Measurements from ENCODE around the gene MBNL2.

The MBNL2 gene

DNA sequence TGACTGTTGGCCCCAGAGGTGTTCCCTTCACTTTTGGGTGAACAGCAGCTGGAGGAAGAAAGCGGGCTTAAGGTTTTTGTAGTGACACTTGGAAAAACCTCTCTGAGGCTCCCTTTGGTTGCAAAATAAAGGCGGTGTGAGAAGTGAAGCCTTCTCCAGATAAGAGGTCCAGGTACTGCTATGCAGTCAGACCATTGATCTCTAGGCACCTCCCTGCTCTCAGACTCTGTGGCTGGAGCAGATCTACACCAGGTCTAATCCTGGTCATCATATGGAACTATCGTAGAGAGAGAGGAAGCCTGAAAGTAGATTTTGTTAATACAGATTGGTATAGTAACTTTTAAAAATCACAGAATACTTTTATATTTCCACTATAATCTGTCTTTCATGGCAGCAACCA lies 47.5 kb downstream of the MBNL2 start:
- Histone ChIP-seq H3K79me2 (ENCODE audit: insufficient read depth, low read depth) (no peaks in the 10 kb centered on the region), H3K4me3 (IDR thresholded peaks at IDR 0.05; ENCODE audit: insufficient read depth, low read depth, low read length) (no peak overlapping the region), H3K4me2 (no peak overlapping the region), H3K36me3 (ENCODE audit: insufficient read depth) (no peaks in the 10 kb centered on the region), H2AFZ (ENCODE audit: low read depth) (no peak overlapping the region), H4K20me1 (ENCODE audit: insufficient read depth) (no peaks in the 10 kb centered on the region), H3K27ac (no peak overlapping the region), H3K9ac (no peak overlapping the region), H3K27me3 (ENCODE audit: insufficient read depth, low read depth) (no peaks in the 10 kb centered on the region), H3K4me1 (ENCODE audit: low read depth, poor library complexity, severe bottlenecking) (no peaks in the 10 kb centered on the region)
- TF ChIP-seq, protein P1, sequence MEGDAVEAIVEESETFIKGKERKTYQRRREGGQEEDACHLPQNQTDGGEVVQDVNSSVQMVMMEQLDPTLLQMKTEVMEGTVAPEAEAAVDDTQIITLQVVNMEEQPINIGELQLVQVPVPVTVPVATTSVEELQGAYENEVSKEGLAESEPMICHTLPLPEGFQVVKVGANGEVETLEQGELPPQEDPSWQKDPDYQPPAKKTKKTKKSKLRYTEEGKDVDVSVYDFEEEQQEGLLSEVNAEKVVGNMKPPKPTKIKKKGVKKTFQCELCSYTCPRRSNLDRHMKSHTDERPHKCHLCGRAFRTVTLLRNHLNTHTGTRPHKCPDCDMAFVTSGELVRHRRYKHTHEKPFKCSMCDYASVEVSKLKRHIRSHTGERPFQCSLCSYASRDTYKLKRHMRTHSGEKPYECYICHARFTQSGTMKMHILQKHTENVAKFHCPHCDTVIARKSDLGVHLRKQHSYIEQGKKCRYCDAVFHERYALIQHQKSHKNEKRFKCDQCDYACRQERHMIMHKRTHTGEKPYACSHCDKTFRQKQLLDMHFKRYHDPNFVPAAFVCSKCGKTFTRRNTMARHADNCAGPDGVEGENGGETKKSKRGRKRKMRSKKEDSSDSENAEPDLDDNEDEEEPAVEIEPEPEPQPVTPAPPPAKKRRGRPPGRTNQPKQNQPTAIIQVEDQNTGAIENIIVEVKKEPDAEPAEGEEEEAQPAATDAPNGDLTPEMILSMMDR (conservative IDR thresholded peaks at IDR 0.05; ENCODE audit: low read depth, low read length) = no peak

DNA sequence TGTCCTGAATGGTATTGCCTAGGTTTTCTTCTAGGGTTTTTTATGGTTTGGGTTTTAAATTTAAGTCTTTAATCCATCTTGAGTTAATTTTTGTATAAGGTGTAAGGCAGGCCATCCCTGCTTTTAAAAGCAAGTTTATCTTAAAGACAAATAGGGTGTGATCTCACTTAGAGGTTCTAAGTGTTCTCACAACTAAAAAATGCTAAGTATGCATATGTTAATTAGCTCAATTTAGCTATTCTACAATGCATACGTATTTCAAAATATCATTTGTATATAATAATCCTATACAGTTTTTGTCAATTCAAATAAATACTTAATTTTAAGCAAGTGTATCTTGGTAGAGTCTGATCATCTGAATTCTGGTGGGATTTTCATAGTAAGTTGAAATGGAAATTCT lies 50.4 kb downstream of the MBNL2 start:
- Histone ChIP-seq H3K9ac (no peak overlapping the region), H3K36me3 (ENCODE audit: insufficient read depth) (no peaks in the 10 kb centered on the region), H3K4me1 (ENCODE audit: low read depth, poor library complexity, severe bottlenecking) (no peaks in the 10 kb centered on the region), H3K27ac (no peak overlapping the region), H3K27me3 (ENCODE audit: insufficient read depth, low read depth) (no peaks in the 10 kb centered on the region), H2AFZ (ENCODE audit: low read depth) (no peak overlapping the region), H4K20me1 (ENCODE audit: insufficient read depth) (no peaks in the 10 kb centered on the region), H3K4me3 (IDR thresholded peaks at IDR 0.05; ENCODE audit: insufficient read depth, low read depth, low read length) (no peak overlapping the region), H3K79me2 (ENCODE audit: insufficient read depth, low read depth) (no peaks in the 10 kb centered on the region), H3K4me2 (no peak overlapping the region)
- TF ChIP-seq, protein P1 (conservative IDR thresholded peaks at IDR 0.05; ENCODE audit: low read depth, low read length) = no peak

DNA sequence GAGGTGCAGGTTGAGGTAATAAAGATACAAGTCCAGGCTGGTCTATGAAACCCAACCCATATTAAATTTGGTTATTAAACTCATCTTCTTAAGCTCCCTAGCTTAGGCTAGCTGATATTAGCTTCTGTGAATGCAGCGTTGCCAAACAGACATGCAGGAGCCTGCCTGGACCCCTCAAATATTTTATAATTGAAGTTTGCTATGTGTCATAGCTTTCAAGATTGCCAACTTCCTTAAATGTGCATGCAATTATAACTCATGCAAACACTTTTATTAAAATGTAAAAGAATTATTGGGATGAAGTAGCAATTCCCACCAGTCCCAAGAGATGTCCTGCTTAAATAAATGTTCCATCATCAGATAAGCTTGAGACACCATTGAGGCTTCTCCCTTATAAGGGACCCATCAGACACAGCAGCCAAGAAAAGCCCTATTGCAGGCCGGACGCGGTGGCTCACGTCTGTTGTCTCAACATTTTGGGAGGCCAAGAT lies 51.3 kb downstream of the MBNL2 start:
- H2AFZ ChIP-seq (ENCODE audit: low read depth) = no peak overlapping the region
- H3K36me3 ChIP-seq (ENCODE audit: insufficient read depth) = no peaks in the 10 kb centered on the region
- no peaks in the 10 kb centered on the region for H3K27me3 ChIP-seq (ENCODE audit: insufficient read depth, low read depth)
- H4K20me1 ChIP-seq (ENCODE audit: insufficient read depth) = no peaks in the 10 kb centered on the region
- TF ChIP-seq, protein P1 (conservative IDR thresholded peaks at IDR 0.05; ENCODE audit: low read depth, low read length) = no peak
- H3K79me2 ChIP-seq (ENCODE audit: insufficient read depth, low read depth) = no peaks in the 10 kb centered on the region
- no peaks in the 10 kb centered on the region for H3K4me1 ChIP-seq (ENCODE audit: low read depth, poor library complexity, severe bottlenecking)
- no peak overlapping the region for H3K9ac ChIP-seq
- H3K4me2 ChIP-seq = no peak overlapping the region
- no peak overlapping the region for H3K4me3 ChIP-seq (IDR thresholded peaks at IDR 0.05; ENCODE audit: insufficient read depth, low read depth, low read length)
- no peak overlapping the region for H3K27ac ChIP-seq

DNA sequence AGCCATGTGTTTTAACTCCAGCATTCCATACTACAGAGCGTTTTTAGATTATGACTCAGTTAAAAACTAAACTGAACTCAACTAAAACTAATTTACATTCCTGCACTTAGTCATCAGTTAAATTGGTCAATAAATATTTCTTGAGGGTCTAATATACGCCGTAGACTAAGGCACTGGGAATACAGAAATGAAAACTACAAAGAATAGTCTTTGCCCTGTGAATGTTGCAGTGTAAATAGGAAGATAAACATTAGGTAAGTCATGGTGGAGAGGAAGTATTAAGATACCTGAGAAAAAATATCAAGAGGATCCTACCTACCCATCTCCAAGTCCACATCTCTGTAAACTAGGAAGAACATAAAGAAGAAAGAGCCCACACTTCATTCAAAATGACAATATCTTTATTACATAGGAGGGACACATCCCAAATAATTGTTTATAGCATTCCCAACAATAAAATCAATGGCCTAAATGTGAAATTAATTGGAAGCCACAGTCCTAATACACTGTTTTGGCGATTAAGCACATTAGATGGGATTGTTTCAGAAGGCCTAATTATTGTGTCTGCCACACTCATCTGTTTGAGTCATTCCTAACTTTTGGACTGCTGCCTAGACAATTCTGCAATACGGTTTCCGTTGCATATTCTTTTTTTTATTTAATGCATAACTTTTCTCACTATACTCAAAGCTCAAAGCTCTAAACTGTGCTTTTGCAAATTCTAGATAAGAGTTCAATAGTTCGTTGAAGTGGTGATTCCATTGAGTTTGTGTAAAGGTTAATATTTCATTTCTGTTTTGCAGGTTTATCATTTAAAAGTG lies 52.9 kb downstream of the MBNL2 start:
- no peak overlapping the region for H3K4me2 ChIP-seq
- TF ChIP-seq, protein P1 (conservative IDR thresholded peaks at IDR 0.05; ENCODE audit: low read depth, low read length) = no peak

More for the DNA sequence above, 52.9 kb downstream of the MBNL2 start:
- no peak overlapping the region for H3K9ac ChIP-seq
- no peak overlapping the region for H2AFZ ChIP-seq (ENCODE audit: low read depth)
- no peaks in the 10 kb centered on the region for H4K20me1 ChIP-seq (ENCODE audit: insufficient read depth)
- H3K4me3 ChIP-seq (IDR thresholded peaks at IDR 0.05; ENCODE audit: insufficient read depth, low read depth, low read length) = no peak overlapping the region
- no peaks in the 10 kb centered on the region for H3K36me3 ChIP-seq (ENCODE audit: insufficient read depth)
- no peaks in the 10 kb centered on the region for H3K27me3 ChIP-seq (ENCODE audit: insufficient read depth, low read depth)
- H3K27ac ChIP-seq = no peak overlapping the region
- no peaks in the 10 kb centered on the region for H3K79me2 ChIP-seq (ENCODE audit: insufficient read depth, low read depth)
- no peaks in the 10 kb centered on the region for H3K4me1 ChIP-seq (ENCODE audit: low read depth, poor library complexity, severe bottlenecking)

All from KMS-11 (cell line).